ENCODE results near the gene BRIP1. TPM values are rescaled to one million over a fixed set of nuclear protein-coding genes. Genes with fewer than 3 reads are reported as not detected.

The BRIP1 gene
- polyA plus RNA-seq, 1 experiment = 2.9 TPM

DNA sequence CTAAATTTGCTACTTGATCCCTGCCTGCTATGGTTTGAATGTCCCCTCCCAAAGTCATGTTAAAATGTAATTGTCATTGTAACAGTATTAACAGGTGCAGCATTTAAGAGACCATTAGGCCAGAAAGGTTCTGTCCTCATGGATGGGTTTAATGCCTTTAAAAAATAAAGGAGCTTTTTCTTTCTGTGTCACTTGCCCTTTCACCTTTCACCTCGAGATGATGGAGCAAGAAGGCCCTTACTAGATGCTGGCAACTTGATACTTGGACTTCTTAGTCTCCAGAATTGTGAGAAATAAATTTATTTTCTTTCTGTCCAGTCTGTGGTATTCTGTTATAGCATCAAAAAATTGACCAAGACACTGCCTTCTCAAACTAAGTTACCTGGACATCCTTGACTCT lies 98.5 kb downstream of the BRIP1 start:
- TF ChIP-seq, protein P1, sequence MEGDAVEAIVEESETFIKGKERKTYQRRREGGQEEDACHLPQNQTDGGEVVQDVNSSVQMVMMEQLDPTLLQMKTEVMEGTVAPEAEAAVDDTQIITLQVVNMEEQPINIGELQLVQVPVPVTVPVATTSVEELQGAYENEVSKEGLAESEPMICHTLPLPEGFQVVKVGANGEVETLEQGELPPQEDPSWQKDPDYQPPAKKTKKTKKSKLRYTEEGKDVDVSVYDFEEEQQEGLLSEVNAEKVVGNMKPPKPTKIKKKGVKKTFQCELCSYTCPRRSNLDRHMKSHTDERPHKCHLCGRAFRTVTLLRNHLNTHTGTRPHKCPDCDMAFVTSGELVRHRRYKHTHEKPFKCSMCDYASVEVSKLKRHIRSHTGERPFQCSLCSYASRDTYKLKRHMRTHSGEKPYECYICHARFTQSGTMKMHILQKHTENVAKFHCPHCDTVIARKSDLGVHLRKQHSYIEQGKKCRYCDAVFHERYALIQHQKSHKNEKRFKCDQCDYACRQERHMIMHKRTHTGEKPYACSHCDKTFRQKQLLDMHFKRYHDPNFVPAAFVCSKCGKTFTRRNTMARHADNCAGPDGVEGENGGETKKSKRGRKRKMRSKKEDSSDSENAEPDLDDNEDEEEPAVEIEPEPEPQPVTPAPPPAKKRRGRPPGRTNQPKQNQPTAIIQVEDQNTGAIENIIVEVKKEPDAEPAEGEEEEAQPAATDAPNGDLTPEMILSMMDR (IDR thresholded peaks at IDR 0.05; ENCODE audit: insufficient read depth, low read depth, low read length) = no peak
- Histone ChIP-seq H3K36me3 (ENCODE audit: control insufficient read depth, insufficient read depth, low read length) (no peaks in the 10 kb centered on the region), H3K4me3 (ENCODE audit: low read depth, low read length) (no peak overlapping the region), H3K27me3 (ENCODE audit: control insufficient read depth, insufficient read depth, low read length) (no peaks in the 10 kb centered on the region)
- POLR2A ChIA-PET = no interaction called here
- DNase-seq (ENCODE audit: low read depth) = no peak
- CTCF ChIA-PET = interaction anchor here (1.1 kb wide), 1 partner anchor 920 kb away, joined by 3 read pairs; no protein-coding TSS in a partner anchor

DNA sequence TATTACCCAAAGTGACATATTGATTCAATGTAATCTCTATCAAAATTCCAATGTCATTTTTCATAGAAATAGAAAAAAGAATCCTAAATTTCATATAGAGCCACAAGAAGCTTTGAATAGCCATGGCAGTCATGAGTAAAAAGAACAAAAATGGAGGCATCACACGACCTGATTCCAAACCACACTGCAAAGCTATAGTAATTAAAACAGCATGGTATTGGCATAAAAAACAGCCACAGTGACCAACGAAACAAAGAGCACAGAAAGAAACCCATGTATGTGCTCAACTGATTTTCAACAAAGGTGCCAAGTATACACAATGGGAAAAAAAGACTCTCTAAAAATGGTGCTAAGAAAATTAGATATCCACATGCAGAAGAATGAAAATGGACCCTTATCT lies 101.5 kb downstream of the BRIP1 start:
- Histone ChIP-seq H3K27me3 (ENCODE audit: control insufficient read depth, insufficient read depth, low read length) (no peaks in the 10 kb centered on the region), H3K4me3 (ENCODE audit: low read depth, low read length) (no peak overlapping the region), H3K36me3 (ENCODE audit: control insufficient read depth, insufficient read depth, low read length) (no peaks in the 10 kb centered on the region)
- TF ChIP-seq, protein P1 (IDR thresholded peaks at IDR 0.05; ENCODE audit: insufficient read depth, low read depth, low read length) = no peak
- no peak for DNase-seq (ENCODE audit: low read depth)
- ChIA-PET POLR2A (no interaction called here), CTCF (interaction anchor here (0.7 kb wide), 1 partner anchor 26 kb away, joined by 3 read pairs; no protein-coding TSS in a partner anchor)

DNA sequence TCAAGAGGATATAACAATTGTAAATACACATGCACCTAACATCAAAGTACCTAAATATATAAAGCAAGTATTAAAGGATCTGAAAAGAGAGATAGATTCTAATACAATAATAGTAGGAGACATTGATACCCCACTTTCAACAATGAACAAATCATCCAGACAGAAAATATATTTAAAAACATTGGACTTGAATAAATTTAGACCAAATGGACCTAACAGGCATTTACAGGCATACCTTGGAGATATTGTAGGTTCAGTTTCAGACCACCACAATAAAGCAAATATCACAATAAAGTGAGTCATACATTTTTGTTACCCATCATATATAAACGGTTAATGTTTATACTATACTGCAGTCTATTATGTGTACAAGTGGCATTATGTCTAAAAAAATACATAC lies 104.0 kb downstream of the BRIP1 start:
- TF ChIP-seq, protein P1 (IDR thresholded peaks at IDR 0.05; ENCODE audit: insufficient read depth, low read depth, low read length) = no peak
- ChIA-PET CTCF (no interaction called here), POLR2A (no interaction called here)
- no peaks in the 10 kb centered on the region for H3K27me3 ChIP-seq (ENCODE audit: control insufficient read depth, insufficient read depth, low read length)
- no peaks in the 10 kb centered on the region for H3K36me3 ChIP-seq (ENCODE audit: control insufficient read depth, insufficient read depth, low read length)
- no peak overlapping the region for H3K4me3 ChIP-seq (ENCODE audit: low read depth, low read length)
- DNase-seq (ENCODE audit: low read depth) = no peak

DNA sequence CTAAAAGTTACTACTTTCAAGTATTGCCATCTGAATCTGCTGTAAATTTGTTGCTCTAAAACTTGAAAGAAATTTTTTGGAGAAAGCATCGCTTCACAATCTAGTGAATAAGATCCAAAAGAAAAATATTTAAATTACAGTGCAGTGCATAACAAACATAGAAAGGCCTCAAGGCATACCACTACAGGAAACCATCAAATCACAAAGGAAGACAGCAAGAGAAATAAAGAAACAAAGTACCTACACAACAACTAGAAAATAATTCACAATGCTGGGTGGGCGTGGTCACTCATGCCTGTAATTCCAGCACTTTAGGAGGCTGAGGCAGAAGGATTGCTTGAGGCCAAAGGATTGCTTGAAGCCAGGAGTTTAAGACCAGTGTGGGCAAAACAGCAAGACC lies 104.9 kb downstream of the BRIP1 start:
- DNase-seq (ENCODE audit: low read depth) = no peak
- no peaks in the 10 kb centered on the region for H3K36me3 ChIP-seq (ENCODE audit: control insufficient read depth, insufficient read depth, low read length)
- CTCF ChIA-PET = no interaction called here
- TF ChIP-seq, protein P1 (IDR thresholded peaks at IDR 0.05; ENCODE audit: insufficient read depth, low read depth, low read length) = no peak
- H3K27me3 ChIP-seq (ENCODE audit: control insufficient read depth, insufficient read depth, low read length) = no peaks in the 10 kb centered on the region
- POLR2A ChIA-PET = no interaction called here
- H3K4me3 ChIP-seq (ENCODE audit: low read depth, low read length) = no peak overlapping the region

DNA sequence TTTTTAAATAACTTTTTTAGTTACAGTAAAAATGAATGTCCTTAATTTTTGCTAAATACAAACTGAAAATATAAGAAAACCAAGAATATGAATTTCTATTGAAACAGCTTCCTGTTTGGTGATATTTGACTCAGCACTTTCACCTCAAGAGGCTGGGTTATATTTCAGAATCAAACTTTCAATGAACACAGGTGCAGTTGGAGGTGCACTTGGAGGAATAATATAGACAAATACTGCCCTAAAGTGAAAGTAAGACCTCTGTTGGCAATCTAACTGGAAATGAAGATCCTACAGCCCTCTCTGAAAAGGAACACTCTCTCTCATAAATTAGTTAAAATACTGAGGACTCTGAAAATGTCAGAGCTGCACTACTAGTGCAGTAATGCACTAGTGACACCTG lies 106.2 kb downstream of the BRIP1 start:
- ChIA-PET POLR2A (no interaction called here), CTCF (no interaction called here)
- DNase-seq (ENCODE audit: low read depth) = no peak
- Histone ChIP-seq H3K27me3 (ENCODE audit: control insufficient read depth, insufficient read depth, low read length) (no peaks in the 10 kb centered on the region), H3K36me3 (ENCODE audit: control insufficient read depth, insufficient read depth, low read length) (no peaks in the 10 kb centered on the region), H3K4me3 (ENCODE audit: low read depth, low read length) (no peak overlapping the region)
- TF ChIP-seq, protein P1 (IDR thresholded peaks at IDR 0.05; ENCODE audit: insufficient read depth, low read depth, low read length) = no peak
